Left colon (tissue), 2 donors: ENCODE results near the gene DMRT2. TPM values are rescaled to one million over a fixed set of nuclear protein-coding genes. Genes with fewer than 3 reads are reported as not detected.

Source experiments
- ATAC-seq: fragments of 200-7000 bp; cut with Tn5 transposase; one replicate; pipeline ENCODE4 v1.9.1; 2020; ENCODE audit warnings: mild to moderate bottlenecking, moderate library complexity
- DNase-seq, 2 donors: peaks; one replicate each; pipeline ENCODE4 v3.0.0-alpha.2; 2020
- intact Hi-C, 2 donors: fragments of 100-400 bp; cut with DNase I in 1 of 2; cut with micrococcal nuclease in 1 of 2; formaldehyde crosslinking; loops; one replicate each; pipeline versions ENCODE4 v1.11.2 to v1.14.0; 2022; cut with DNase I, micrococcal nuclease
- total RNA-seq, 2 donors: library from RNA; stranded (reverse); fragmentation: NEBNext Ultra II Directional; extraction: Animal tissue kit (Norgen Biotek cat#: 25700); gene quantifications; one replicate each; pipeline ENCODE4 v1.2.1, GENCODE V29; 2021
- donor health status: DM: no; HTN: no; CAD: no.
- donor health status: DM: yes; HTN: yes; CAD: no.

Gene DMRT2
- total RNA-seq, 2 donors from 2014 or later, result 3.6 to 8.1 TPM

- DNase-seq, result no peak
- intact Hi-C loops, result no loop called here
- no peak for ATAC-seq
Measured at GRCh38 chr9:1073497-1073896, 23.3 kb downstream of the DMRT2 start.

- intact Hi-C loops, result no loop called here
- no peak for ATAC-seq
- DNase-seq, result no peak
Measured at GRCh38 chr9:1077616-1078015, 27.5 kb downstream of the DMRT2 start.

GRCh38 chr9:1083325-1083913 is 33.3 kb downstream of the DMRT2 start:
- intact Hi-C loops, result no loop called here
- peak; percentile 31 to 45 for DNase-seq
- ATAC-seq, result peak; percentile 71

GRCh38 chr9:1085086-1085485 is 34.9 kb downstream of the DMRT2 start:
- no peak for ATAC-seq
- intact Hi-C loops, result no loop called here
- no peak for DNase-seq

GRCh38 chr9:1086517-1086916 is 36.4 kb downstream of the DMRT2 start:
- intact Hi-C loops, result no loop called here
- DNase-seq, result no peak
- ATAC-seq, result no peak

GRCh38 chr9:1087120-1087881 is 37.1 kb downstream of the DMRT2 start:
- DNase-seq, result no peak
- ATAC-seq, result no peak
- intact Hi-C loops, result no loop called here

- ATAC-seq (peak; percentile 92), DNase-seq (no peak)
- intact Hi-C loops, result no loop called here
Measured at GRCh38 chr9:1094749-1095148, 44.6 kb downstream of the DMRT2 start.

- DNase-seq, result no peak
- intact Hi-C loops, result no loop called here
- no peak for ATAC-seq
Measured at GRCh38 chr9:1096155-1096964, 46.2 kb downstream of the DMRT2 start.

- DNase-seq, result no peak
- ATAC-seq, result no peak
- intact Hi-C loops, result no loop called here
Measured at GRCh38 chr9:1098551-1098950, 48.4 kb downstream of the DMRT2 start.

- no peak for ATAC-seq
Measured at GRCh38 chr9:1100201-1100600, 50.0 kb downstream of the DMRT2 start.

GRCh38 chr9:1100945-1101344 is 50.8 kb downstream of the DMRT2 start:
- DNase-seq (peak; percentile 36 to 63), ATAC-seq (peak; percentile 87)
- intact Hi-C loops, result no loop called here

More at GRCh38 chr9:1100201-1100600, 50.0 kb downstream of the DMRT2 start:
- DNase-seq, result no peak
- intact Hi-C loops, result no loop called here

- ATAC-seq (no peak), DNase-seq (no peak)
- intact Hi-C loops, result no loop called here
Measured at GRCh38 chr9:1101846-1102641, 51.9 kb downstream of the DMRT2 start.

- intact Hi-C loops, result no loop called here
- DNase-seq (no peak), ATAC-seq (no peak)
Measured at GRCh38 chr9:1102642-1102970, 52.4 kb downstream of the DMRT2 start.

Other genes with a start within 250 kb of the DMRT2 start
- gene DMRT1, start 208.7 kb upstream of the DMRT2 start, total RNA-seq, result not detected
- gene DMRT3, start 73.7 kb upstream of the DMRT2 start, total RNA-seq, result not detected